ENCODE results near the gene HES2. TPM values are rescaled to one million over a fixed set of nuclear protein-coding genes. Genes with fewer than 3 reads are reported as not detected.
A peak's percentile ranks its signal among the peaks of the same experiment; 100 is the strongest.
"Not testable (repeated sequence)": the region's sequence is repeated elsewhere in the genome, so short reads cannot be mapped to it uniquely, and the experiment has no call there.

The HES2 gene
- total RNA-seq, 1 donor from 2014 or later = 0.07 TPM

- Mint-ChIP-seq H3K9me3 (no peaks in the 10 kb centered on the region), H3K4me3 (peak overlapping the region; percentile 54), H3K27me3 (ENCODE audit: low read depth) (peaks cover 38% of the 10 kb centered on the region)
These were observed 30.3 kb upstream of the HES2 start for GRCh38 chr1:6450005-6450450.

GRCh38 chr1:6448749-6449631 is 29.3 kb upstream of the HES2 start:
- DNase-seq (ENCODE audit: low read depth, low spot score) = peak; percentile 51
- no peaks in the 10 kb centered on the region for H3K9me3 Mint-ChIP-seq
- H3K4me3 Mint-ChIP-seq = peak overlapping the region; percentile 54
- H3K27ac Mint-ChIP-seq (ENCODE audit: unreplicated experiment) = no peak overlapping the region
- peaks cover 18% of the 10 kb centered on the region for H3K4me1 Mint-ChIP-seq
- H3K36me3 Mint-ChIP-seq (ENCODE audit: low read depth) = no peaks in the 10 kb centered on the region
- H3K27me3 Mint-ChIP-seq (ENCODE audit: low read depth) = peaks cover 43% of the 10 kb centered on the region
- TF ChIP-seq CTCF (conservative IDR thresholded peaks at IDR 0.05) = no peak

More at GRCh38 chr1:6450005-6450450, 30.3 kb upstream of the HES2 start:
- Mint-ChIP-seq H3K36me3 (ENCODE audit: low read depth) (no peaks in the 10 kb centered on the region), H3K27ac (ENCODE audit: unreplicated experiment) (no peak overlapping the region), H3K4me1 (peaks cover 14% of the 10 kb centered on the region)
- TF ChIP-seq CTCF (conservative IDR thresholded peaks at IDR 0.05) = no peak
- no peak for DNase-seq (ENCODE audit: low read depth, low spot score)

- Mint-ChIP-seq H3K9me3 (no peaks in the 10 kb centered on the region), H3K4me1 (peaks cover 14% of the 10 kb centered on the region), H3K36me3 (ENCODE audit: low read depth) (no peaks in the 10 kb centered on the region), H3K4me3 (peak overlapping the region; percentile 49), H3K27ac (ENCODE audit: unreplicated experiment) (no peak overlapping the region), H3K27me3 (ENCODE audit: low read depth) (peaks cover 40% of the 10 kb centered on the region)
- no peak for DNase-seq (ENCODE audit: low read depth, low spot score)
- peak; percentile 22 for TF ChIP-seq CTCF (conservative IDR thresholded peaks at IDR 0.05)
These were observed 28.4 kb upstream of the HES2 start for GRCh38 chr1:6447818-6448748.

GRCh38 chr1:6447016-6447817 is 27.5 kb upstream of the HES2 start:
- H3K4me3 Mint-ChIP-seq = peak overlapping the region; percentile 49
- H3K27ac Mint-ChIP-seq (ENCODE audit: unreplicated experiment) = no peak overlapping the region
- H3K36me3 Mint-ChIP-seq (ENCODE audit: low read depth) = no peaks in the 10 kb centered on the region
- peaks cover 14% of the 10 kb centered on the region for H3K4me1 Mint-ChIP-seq
- no peak for TF ChIP-seq CTCF (conservative IDR thresholded peaks at IDR 0.05)
- no peaks in the 10 kb centered on the region for H3K9me3 Mint-ChIP-seq
- peak; percentile 65 for DNase-seq (ENCODE audit: low read depth, low spot score)
- H3K27me3 Mint-ChIP-seq (ENCODE audit: low read depth) = peaks cover 41% of the 10 kb centered on the region

GRCh38 chr1:6446665-6447015 is 26.9 kb upstream of the HES2 start:
- TF ChIP-seq CTCF (conservative IDR thresholded peaks at IDR 0.05) = no peak
- no peaks in the 10 kb centered on the region for H3K9me3 Mint-ChIP-seq
- no peak for DNase-seq (ENCODE audit: low read depth, low spot score)
- peaks cover 47% of the 10 kb centered on the region for H3K27me3 Mint-ChIP-seq (ENCODE audit: low read depth)
- no peaks in the 10 kb centered on the region for H3K36me3 Mint-ChIP-seq (ENCODE audit: low read depth)
- H3K27ac Mint-ChIP-seq (ENCODE audit: unreplicated experiment) = no peak overlapping the region
- H3K4me3 Mint-ChIP-seq = no peak overlapping the region
- peaks cover 14% of the 10 kb centered on the region for H3K4me1 Mint-ChIP-seq

- H3K9me3 Mint-ChIP-seq; H3K27ac Mint-ChIP-seq (ENCODE audit: unreplicated experiment); DNase-seq (ENCODE audit: low read depth, low spot score); H3K4me3 Mint-ChIP-seq; H3K36me3 Mint-ChIP-seq (ENCODE audit: low read depth): not testable (repeated sequence)
- H3K4me1 Mint-ChIP-seq = peaks cover 14% of the 10 kb centered on the region
- peaks cover 53% of the 10 kb centered on the region for H3K27me3 Mint-ChIP-seq (ENCODE audit: low read depth)
These were observed 26.2 kb upstream of the HES2 start for GRCh38 chr1:6445929-6446328.
